ENCODE data around the gene ARF1. TPM values are rescaled to one million over a fixed set of nuclear protein-coding genes. Genes with fewer than 3 reads are reported as not detected.

Gene ARF1
- total and polyA plus RNA-seq, 2 of the 8 experiments (the other 6 are each of a cell fraction or from before 2014, with no cell fraction given): 265 to 471 TPM

GRCh38 chr1:228122921-228123441 lies 40.5 kb downstream of the ARF1 start (continued):
- no peak for TF ChIP-seq CHD7 (IDR thresholded peaks at IDR 0.05; ENCODE audit: insufficient replicate concordance, low read length)
- TF ChIP-seq CBX5 (IDR thresholded peaks at IDR 0.05; ENCODE audit: low read depth, low read length): no peak
- TF ChIP-seq CEBPB (IDR thresholded peaks at IDR 0.05; ENCODE audit: low read depth, low read length): no peak
- no peak for TF ChIP-seq CREB1 (IDR thresholded peaks at IDR 0.05)
- TF ChIP-seq GABPA (IDR thresholded peaks at IDR 0.05; ENCODE audit: borderline replicate concordance, insufficient read depth, low read length): no peak
- TF ChIP-seq RXRA (IDR thresholded peaks at IDR 0.05; ENCODE audit: insufficient read depth, low read depth, low read length): no peak
- TF ChIP-seq KDM5A (IDR thresholded peaks at IDR 0.05; ENCODE audit: low read length): no peak
- no peak for TF ChIP-seq SP2 (IDR thresholded peaks at IDR 0.05; ENCODE audit: low read length)
- TF ChIP-seq SRF (IDR thresholded peaks at IDR 0.05; ENCODE audit: low read depth, low read length): no peak
